Measurements from ENCODE around the gene PTPRM.
"Not testable (repeated sequence)": the region's sequence is repeated elsewhere in the genome, so short reads cannot be mapped to it uniquely, and the experiment has no call there.

PTPRM gene

DNA sequence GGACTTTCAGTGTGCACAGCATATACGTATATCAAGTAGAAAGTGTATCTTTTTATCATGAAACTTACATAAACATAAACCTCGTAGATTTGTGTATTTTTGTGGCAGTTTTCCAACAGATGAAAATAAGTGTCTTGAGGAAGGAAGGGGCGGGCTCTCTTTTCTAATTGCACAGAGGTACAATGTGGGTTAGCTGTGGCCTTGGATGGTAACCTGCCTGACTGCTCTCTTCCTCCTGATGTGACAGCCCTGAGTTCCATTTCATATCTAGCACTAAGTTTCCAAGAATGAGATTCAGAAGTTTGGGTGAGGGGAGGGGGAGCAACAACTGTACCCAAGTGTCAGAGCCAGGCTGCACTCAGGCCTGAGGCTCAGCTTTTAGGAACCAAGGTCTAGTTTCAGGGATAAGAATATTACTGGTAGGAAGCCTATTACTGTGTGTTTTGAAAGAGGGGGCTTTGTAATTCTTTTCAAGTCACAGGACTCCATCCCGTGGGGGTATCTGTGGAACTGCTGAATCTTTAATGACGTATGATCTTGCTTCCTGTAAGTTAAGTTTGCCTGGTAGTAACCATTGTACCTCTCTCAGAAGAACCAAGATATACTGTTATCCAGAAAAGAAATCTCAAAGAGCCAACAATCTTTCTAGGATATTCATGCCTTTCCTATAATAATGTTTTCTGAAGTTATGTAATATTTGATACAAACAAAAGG is 483.7 kb downstream of the PTPRM start:
- TF ChIP-seq, protein P1, sequence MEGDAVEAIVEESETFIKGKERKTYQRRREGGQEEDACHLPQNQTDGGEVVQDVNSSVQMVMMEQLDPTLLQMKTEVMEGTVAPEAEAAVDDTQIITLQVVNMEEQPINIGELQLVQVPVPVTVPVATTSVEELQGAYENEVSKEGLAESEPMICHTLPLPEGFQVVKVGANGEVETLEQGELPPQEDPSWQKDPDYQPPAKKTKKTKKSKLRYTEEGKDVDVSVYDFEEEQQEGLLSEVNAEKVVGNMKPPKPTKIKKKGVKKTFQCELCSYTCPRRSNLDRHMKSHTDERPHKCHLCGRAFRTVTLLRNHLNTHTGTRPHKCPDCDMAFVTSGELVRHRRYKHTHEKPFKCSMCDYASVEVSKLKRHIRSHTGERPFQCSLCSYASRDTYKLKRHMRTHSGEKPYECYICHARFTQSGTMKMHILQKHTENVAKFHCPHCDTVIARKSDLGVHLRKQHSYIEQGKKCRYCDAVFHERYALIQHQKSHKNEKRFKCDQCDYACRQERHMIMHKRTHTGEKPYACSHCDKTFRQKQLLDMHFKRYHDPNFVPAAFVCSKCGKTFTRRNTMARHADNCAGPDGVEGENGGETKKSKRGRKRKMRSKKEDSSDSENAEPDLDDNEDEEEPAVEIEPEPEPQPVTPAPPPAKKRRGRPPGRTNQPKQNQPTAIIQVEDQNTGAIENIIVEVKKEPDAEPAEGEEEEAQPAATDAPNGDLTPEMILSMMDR (conservative IDR thresholded peaks at IDR 0.05; ENCODE audit: low read depth, low read length), result no peak
- H3K4me3 ChIP-seq (ENCODE audit: low read length), result no peak overlapping the region
- no peak for DNase-seq (ENCODE audit: low read depth)

- no peak for DNase-seq (ENCODE audit: low read depth)
- TF ChIP-seq, protein P1 (conservative IDR thresholded peaks at IDR 0.05; ENCODE audit: low read depth, low read length), result no peak
- H3K4me3 ChIP-seq (ENCODE audit: low read length), result no peak overlapping the region
Observed at GRCh38 chr18:8051453-8051852, 484.3 kb downstream of the PTPRM start.

DNA sequence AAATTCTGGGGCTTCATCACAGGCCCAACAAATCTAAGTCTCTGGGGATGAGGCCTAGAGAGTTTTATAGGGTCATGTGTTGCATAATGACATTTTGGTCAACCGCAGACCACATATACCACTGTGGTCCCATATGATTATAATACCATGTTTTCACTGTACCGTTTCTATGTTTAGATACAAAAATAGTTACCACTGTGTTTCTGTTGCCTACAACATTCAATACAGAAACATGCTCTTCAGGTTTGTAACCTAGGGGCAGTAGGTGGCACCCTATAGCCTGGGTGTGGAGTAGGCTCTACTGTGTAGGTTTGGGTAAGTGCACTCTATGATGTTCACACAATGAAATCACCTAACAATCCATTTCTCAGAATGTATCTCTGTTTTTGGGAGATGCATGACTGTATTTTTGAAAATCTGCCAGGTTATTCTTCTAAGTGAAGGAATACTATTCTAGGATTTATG is 485.2 kb downstream of the PTPRM start:
- no peak overlapping the region for H3K4me3 ChIP-seq (ENCODE audit: low read length)
- no peak for DNase-seq (ENCODE audit: low read depth)
- TF ChIP-seq, protein P1 (conservative IDR thresholded peaks at IDR 0.05; ENCODE audit: low read depth, low read length), result peak; percentile 8

GRCh38 chr18:8056723-8057122 is 489.6 kb downstream of the PTPRM start:
- no peak for DNase-seq (ENCODE audit: low read depth)
- TF ChIP-seq, protein P1 (conservative IDR thresholded peaks at IDR 0.05; ENCODE audit: low read depth, low read length), result no peak
- no peak overlapping the region for H3K4me3 ChIP-seq (ENCODE audit: low read length)

- H3K4me3 ChIP-seq (ENCODE audit: low read length), result peak overlapping the region; percentile 17
- DNase-seq (ENCODE audit: low read depth), result not testable (repeated sequence)
Observed at GRCh38 chr18:8063152-8063551, 496.0 kb downstream of the PTPRM start.

GRCh38 chr18:8063733-8064132 is 496.6 kb downstream of the PTPRM start:
- TF ChIP-seq, protein P1 (conservative IDR thresholded peaks at IDR 0.05; ENCODE audit: low read depth, low read length), result no peak
- no peak overlapping the region for H3K4me3 ChIP-seq (ENCODE audit: low read length)
- DNase-seq (ENCODE audit: low read depth), result no peak

DNA sequence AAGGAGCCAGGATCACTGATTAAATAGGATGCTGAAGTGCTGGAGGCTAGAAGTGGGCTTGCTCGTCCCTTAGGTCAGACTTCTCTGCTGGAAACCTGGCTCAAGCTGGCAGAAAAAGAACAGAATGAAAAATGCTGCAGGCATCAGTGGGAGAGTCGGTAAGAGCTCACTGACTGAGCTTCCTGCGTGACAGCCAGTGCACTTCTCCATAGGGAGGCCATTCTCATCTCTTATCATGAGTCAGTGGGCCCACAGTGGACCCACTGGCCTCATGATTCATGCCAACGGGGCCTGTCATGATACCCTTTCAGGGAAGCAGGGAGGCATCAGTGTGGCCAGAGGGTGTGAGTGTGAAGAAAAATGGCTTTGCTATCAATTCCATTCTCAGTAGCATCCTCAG is 498.2 kb downstream of the PTPRM start:
- TF ChIP-seq, protein P1 (conservative IDR thresholded peaks at IDR 0.05; ENCODE audit: low read depth, low read length), result no peak

More for the DNA sequence above, 498.2 kb downstream of the PTPRM start:
- no peak overlapping the region for H3K4me3 ChIP-seq (ENCODE audit: low read length)
- DNase-seq (ENCODE audit: low read depth), result no peak
